ENCODE data around the gene NOXRED1.

NOXRED1 gene

DNA sequence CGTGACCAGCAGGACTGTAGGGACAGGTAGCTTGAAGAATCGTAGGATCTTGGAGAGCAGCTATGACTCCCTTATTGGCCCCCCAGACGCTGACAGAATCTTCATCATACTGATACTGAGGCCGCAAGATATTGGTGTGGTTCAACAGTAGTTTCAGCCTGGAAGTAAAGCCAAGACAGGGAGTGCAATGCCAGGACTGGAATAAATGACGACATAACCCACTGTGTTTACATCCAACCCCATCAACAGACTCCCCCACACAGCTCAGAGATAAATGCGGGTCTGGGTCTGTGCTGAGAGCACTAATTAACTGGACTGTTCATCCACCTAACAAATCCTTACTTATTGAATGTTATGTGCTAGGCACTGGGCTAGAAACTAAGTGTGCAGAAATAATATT is 16.6 kb downstream of the NOXRED1 start:
- peak; percentile 31 for DNase-seq

DNA sequence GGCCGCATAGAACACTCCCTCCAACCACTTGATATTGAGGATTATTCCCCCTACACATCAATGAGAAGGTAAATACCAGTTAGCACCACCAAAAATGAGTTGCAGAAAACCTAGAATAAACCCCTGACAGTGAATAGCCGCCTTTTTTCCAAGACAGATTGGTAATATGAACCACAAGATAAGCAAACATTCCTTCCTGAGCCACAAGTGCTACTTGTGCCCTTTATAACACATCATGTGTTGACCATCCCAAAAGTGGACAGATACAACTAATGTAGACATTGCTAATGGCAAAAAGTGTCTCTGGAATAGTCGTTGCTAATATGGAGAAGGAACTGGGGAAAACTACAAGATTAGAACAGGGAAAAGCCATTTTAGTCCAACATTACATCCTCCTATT is 17.2 kb downstream of the NOXRED1 start:
- no peak for DNase-seq

DNA sequence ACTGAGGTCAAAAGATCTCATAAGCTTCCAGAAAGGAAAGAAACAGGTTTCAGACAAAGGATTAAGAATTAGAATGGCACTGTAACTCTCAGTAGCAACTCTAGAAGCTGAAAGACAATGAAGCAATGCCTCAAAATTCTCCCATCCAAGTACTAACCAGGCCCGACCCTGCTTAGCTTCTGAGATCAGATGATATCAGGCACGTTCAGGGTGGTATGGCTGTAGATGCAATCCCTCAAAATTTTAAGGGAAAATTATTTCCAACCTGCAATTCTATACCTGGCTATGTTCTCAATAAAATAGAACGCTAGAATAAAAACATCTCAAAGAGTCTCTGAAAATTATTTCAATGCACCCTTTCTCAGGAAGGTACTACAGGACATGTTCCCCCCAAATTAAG is 19.6 kb downstream of the NOXRED1 start:
- DNase-seq: no peak

- DNase-seq: no peak
Measured at GRCh38 chr14:77400216-77400615, 23.1 kb downstream of the NOXRED1 start.

DNA sequence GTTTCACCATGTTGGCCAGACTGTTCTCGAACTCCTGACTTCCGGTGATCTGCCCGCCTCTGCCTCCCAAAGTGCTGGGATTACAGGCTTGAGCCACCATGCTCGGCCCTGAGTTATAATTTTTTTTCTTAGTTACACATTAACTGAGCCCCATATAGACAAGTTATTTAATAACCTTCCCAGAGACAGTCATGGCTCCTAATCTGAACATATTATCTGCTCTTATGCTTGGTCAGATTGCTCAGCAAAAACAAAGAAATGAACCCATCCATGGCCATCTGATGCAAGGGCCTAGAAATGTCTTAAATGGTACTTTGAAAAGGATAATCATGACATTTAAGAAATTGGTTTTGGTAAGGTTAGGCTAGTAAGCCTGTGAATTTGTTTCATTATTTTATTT is 33.1 kb downstream of the NOXRED1 start:
- no peak for DNase-seq

- DNase-seq: no peak
Measured at GRCh38 chr14:77378701-77379100, 44.6 kb downstream of the NOXRED1 start.

DNA sequence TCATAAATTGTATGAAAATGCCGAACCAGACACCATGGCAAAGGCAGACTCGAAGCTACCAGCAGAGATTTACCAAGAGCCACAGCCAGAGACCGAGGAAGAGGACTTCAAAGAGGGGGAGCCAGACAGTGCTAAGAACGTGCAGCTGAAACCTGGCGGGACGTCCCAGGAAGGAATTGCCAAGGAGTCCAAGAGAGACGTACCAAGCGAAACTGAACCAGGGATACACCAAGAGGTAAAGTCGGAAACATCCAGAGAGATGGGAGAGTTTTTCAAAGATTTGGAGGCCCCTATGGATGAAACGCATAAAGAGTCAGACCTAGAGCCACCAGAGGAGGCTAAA is 45.9 kb downstream of the NOXRED1 start:
- no peak for DNase-seq

GRCh38 chr14:77376771-77377501 is 46.4 kb downstream of the NOXRED1 start, which contains the start of the genes SAMD15 and TMED8:
TSS of gene SAMD15 (plus strand) at chr14:77377379. CDS start at chr14:77377419, 40 bp downstream.
TSS of gene TMED8 (minus strand) at chr14:77377094. CDS start at chr14:77377053, 41 bp downstream.
- peak; percentile 73 for DNase-seq

DNA sequence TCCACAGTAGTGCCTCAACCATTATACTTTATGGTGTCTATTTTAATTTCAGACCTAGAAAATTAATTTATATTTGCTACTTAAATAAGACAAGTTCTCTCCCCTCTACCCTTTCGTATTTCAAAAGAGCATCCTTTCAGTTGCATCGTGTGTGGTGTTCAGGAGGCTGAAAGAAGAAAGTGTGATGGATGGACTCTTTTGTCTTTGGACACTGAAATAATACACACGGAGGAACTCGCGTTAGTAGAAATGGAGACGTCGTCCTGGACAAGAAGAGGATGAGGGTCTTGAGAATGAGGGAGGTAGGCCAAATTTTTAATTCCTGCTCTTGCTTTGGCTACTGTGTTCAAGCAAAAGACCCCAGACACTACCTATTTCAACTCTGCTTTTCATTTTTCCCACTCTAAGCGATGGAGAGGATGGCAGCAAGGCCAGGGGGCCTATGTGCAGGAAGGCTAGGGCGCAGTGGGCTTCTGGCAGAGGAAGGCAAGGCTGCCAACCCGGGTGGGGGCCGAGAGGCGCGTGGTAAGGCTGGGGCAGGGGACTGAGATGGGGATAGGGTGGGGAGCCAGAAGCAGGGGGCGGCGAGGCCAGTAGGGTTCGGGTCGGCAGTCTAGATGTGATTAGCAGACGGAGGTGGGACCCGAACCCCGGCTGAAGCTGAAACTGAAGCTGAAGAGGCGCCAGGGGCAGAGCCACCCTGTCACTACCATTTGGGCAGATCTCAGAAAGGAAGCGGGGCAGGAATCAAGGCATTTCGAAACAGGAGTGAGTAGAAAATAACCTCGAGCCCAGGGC is 47.2 kb downstream of the NOXRED1 start:
- no peak for DNase-seq

GRCh38 chr14:77375164-77375950 is 48.0 kb downstream of the NOXRED1 start:
- no peak for DNase-seq

GRCh38 chr14:77372304-77372841 is 51.0 kb downstream of the NOXRED1 start:
- DNase-seq: no peak

GRCh38 chr14:77369285-77369684 is 54.0 kb downstream of the NOXRED1 start:
- no peak for DNase-seq

DNA sequence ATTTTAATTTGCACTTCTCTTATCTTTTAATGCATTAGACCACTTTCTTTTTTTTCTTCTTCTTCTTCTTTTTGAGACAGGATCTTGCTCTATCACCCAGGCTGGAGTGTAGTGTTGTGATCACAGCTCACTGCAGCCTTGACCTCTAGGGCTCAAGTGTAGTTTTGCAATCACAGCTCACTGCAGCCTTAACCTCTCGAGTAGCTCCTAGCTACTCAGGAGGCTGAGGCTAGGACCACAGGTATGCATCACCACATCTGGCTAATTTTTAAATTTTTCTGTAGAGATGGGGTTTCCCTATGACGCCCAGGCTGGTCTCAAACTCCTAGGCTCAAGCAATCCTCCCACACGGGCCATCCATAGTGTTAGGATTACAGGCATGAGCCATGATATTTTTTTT is 59.2 kb downstream of the NOXRED1 start:
- DNase-seq: no peak

DNA sequence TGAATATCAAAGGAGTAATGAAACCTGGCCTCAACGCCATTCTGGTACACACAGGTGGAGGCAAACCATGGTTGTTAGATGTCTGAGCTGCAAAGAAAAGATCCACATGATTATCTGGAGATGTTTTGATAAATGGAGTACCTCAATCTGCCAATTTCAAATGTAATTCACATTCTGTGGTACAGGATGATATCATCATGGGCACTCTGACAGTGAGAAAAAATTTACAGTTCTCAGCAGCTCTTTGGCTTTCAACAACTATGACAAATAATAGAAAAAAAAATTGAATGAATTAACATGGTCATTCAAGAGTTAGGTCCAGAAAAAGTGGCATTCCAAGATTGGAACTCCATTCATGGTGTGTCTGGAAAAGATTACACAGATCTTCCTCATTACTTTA is 63.7 kb downstream of the NOXRED1 start:
- DNase-seq: no peak

- no peak for DNase-seq
Measured at GRCh38 chr14:77356899-77357298, 66.4 kb downstream of the NOXRED1 start.

DNA sequence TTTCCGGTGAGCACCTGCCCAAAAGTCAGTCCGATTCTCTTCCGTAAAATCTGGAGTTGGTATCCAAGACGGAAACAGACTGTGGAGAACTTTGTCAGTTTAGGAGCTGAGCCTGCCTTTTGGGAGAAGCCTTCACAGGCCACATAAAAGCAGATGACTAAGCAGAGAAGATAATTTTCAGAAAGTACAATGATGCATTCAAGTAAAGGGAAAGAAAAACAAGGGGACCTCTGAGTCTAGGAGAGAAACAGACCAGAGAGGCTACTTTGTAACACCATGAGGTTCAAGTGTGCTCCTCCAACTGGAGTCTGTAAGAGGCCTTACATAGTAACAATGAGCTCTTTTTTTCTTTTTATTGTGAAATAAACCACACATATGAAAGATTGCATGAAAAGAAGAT is 67.5 kb downstream of the NOXRED1 start:
- DNase-seq: no peak

GRCh38 chr14:77353469-77354141 is 69.7 kb downstream of the NOXRED1 start:
- DNase-seq: no peak

- no peak for DNase-seq
Measured at GRCh38 chr14:77347751-77348150, 75.6 kb downstream of the NOXRED1 start.

- no peak for DNase-seq
Measured at GRCh38 chr14:77346495-77346894, 76.8 kb downstream of the NOXRED1 start.

- DNase-seq: no peak
Measured at GRCh38 chr14:77344377-77344996, 78.8 kb downstream of the NOXRED1 start.
